ENCODE measurements around the gene GNGT2.

GNGT2 gene

DNA sequence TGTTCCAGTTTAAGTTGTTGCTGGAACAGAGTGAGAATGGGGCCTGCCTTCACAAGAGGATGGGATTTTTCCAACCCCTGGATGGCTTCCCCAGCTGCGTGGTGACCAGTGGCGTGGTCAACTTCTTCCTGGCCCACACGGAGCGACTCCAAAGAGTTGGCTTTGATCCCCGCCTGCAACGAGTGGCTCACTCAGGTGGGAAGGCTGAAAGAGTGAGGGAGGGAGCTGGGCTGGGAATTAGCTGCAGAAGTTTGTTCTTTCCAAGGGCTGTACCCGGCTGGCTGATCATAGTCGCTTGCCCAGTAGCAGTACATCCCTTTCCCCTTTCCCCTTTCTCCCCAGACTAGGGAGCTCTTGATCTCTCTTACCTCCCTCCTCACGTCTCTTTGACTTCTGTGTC lies 41.7 kb downstream of the GNGT2 start:
- Histone ChIP-seq H2AFZ (no peak overlapping the region), H3K9me3 (ENCODE audit: control insufficient read depth, low read length) (no peaks in the 10 kb centered on the region), H3K36me3 (ENCODE audit: control insufficient read depth, insufficient read depth, low read length) (no peaks in the 10 kb centered on the region), H3K9ac (no peak overlapping the region), H3K27me3 (ENCODE audit: control insufficient read depth, insufficient read depth, low read length) (no peaks in the 10 kb centered on the region), H3K4me2 (ENCODE audit: low read length) (no peak overlapping the region), H3K4me3 (ENCODE audit: low read depth, low read length) (no peak overlapping the region), H3K4me1 (no peaks in the 10 kb centered on the region), H3K79me2 (no peaks in the 10 kb centered on the region), H3K27ac (no peak overlapping the region)
- TF ChIP-seq, protein P1, sequence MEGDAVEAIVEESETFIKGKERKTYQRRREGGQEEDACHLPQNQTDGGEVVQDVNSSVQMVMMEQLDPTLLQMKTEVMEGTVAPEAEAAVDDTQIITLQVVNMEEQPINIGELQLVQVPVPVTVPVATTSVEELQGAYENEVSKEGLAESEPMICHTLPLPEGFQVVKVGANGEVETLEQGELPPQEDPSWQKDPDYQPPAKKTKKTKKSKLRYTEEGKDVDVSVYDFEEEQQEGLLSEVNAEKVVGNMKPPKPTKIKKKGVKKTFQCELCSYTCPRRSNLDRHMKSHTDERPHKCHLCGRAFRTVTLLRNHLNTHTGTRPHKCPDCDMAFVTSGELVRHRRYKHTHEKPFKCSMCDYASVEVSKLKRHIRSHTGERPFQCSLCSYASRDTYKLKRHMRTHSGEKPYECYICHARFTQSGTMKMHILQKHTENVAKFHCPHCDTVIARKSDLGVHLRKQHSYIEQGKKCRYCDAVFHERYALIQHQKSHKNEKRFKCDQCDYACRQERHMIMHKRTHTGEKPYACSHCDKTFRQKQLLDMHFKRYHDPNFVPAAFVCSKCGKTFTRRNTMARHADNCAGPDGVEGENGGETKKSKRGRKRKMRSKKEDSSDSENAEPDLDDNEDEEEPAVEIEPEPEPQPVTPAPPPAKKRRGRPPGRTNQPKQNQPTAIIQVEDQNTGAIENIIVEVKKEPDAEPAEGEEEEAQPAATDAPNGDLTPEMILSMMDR (IDR thresholded peaks at IDR 0.05): no peak

DNA sequence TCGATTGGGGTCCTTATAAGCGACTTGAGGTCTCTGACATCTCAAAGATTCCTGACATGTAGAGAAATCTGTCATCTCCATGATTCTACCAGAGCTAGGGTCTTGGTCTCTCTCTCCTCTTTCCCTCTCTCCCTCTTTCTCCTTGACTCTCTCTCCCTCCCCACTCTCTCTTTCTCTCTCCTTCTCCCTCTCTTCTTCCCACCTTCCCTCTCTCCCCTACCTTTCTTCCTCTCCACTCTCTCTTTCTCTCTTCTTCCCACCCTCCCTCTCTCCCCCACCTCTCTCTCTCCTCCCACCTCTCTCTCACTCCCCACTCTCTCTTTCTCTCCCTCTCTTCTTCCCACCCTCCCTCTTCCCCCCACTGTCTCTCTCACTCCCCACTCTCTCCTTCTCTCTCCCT lies 45.2 kb downstream of the GNGT2 start:
- no peak overlapping the region for H3K4me2 ChIP-seq (ENCODE audit: low read length)
- no peaks in the 10 kb centered on the region for H3K4me1 ChIP-seq
- H3K27me3 ChIP-seq (ENCODE audit: control insufficient read depth, insufficient read depth, low read length): no peaks in the 10 kb centered on the region
- H3K27ac ChIP-seq: no peak overlapping the region
- H3K79me2 ChIP-seq: no peaks in the 10 kb centered on the region
- no peak overlapping the region for H2AFZ ChIP-seq
- H3K9ac ChIP-seq: no peak overlapping the region
- no peaks in the 10 kb centered on the region for H3K9me3 ChIP-seq (ENCODE audit: control insufficient read depth, low read length)
- no peaks in the 10 kb centered on the region for H3K36me3 ChIP-seq (ENCODE audit: control insufficient read depth, insufficient read depth, low read length)
- no peak overlapping the region for H3K4me3 ChIP-seq (ENCODE audit: low read depth, low read length)
- TF ChIP-seq, protein P1 (IDR thresholded peaks at IDR 0.05): no peak

DNA sequence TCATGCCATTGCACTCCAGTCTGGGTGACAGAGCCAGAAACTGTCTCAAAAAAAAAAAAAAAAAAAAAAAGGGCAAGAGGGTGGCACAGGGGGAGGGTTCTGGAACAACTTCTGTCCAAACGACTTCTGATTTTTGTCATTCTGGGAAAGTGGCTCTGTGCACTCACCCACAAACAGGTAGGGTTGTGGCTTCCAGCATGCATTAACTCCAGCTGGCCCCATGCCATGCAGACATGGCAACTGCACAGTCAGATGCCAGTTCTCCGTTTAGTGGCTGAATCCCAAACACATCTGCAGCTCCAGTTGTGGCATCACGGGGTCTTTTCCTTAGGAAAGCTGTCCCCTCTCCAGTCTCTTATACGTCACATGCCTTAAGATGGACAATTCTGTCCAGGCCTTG lies 47.5 kb downstream of the GNGT2 start:
- no peaks in the 10 kb centered on the region for H3K79me2 ChIP-seq
- no peak overlapping the region for H2AFZ ChIP-seq
- H3K9me3 ChIP-seq (ENCODE audit: control insufficient read depth, low read length): no peaks in the 10 kb centered on the region
- H3K4me3 ChIP-seq (ENCODE audit: low read depth, low read length): no peak overlapping the region
- no peak overlapping the region for H3K9ac ChIP-seq
- no peaks in the 10 kb centered on the region for H3K4me1 ChIP-seq
- H3K36me3 ChIP-seq (ENCODE audit: control insufficient read depth, insufficient read depth, low read length): no peaks in the 10 kb centered on the region
- no peaks in the 10 kb centered on the region for H3K27me3 ChIP-seq (ENCODE audit: control insufficient read depth, insufficient read depth, low read length)
- H3K4me2 ChIP-seq (ENCODE audit: low read length): no peak overlapping the region
- no peak overlapping the region for H3K27ac ChIP-seq
- TF ChIP-seq, protein P1 (IDR thresholded peaks at IDR 0.05): no peak

DNA sequence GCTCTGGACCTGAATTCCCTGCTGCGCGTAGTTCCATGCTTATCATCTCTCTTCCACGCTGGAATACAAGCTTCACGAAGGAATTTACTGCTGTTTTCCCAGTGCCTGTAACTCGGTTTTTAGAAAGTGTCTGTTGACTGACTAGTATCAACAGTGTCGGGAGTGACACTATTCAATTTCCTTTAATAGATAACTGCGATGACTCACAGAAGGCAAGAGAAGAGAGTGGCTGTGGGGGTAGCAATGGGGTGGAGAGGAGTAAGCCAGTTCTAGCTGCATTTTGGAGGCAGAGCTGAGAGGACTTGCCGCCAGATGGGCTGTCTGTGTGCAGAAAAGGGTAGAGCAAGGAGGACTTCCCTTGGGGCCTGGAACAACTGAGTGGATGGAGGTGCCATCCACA lies 52.6 kb downstream of the GNGT2 start:
- Histone ChIP-seq H3K79me2 (no peaks in the 10 kb centered on the region), H3K9me3 (ENCODE audit: control insufficient read depth, low read length) (no peaks in the 10 kb centered on the region), H3K27me3 (ENCODE audit: control insufficient read depth, insufficient read depth, low read length) (no peaks in the 10 kb centered on the region), H3K4me3 (ENCODE audit: low read depth, low read length) (no peak overlapping the region), H3K9ac (no peak overlapping the region), H2AFZ (no peak overlapping the region), H3K4me1 (no peaks in the 10 kb centered on the region), H3K4me2 (ENCODE audit: low read length) (no peak overlapping the region), H3K36me3 (ENCODE audit: control insufficient read depth, insufficient read depth, low read length) (no peaks in the 10 kb centered on the region), H3K27ac (no peak overlapping the region)
- TF ChIP-seq, protein P1 (IDR thresholded peaks at IDR 0.05): no peak

DNA sequence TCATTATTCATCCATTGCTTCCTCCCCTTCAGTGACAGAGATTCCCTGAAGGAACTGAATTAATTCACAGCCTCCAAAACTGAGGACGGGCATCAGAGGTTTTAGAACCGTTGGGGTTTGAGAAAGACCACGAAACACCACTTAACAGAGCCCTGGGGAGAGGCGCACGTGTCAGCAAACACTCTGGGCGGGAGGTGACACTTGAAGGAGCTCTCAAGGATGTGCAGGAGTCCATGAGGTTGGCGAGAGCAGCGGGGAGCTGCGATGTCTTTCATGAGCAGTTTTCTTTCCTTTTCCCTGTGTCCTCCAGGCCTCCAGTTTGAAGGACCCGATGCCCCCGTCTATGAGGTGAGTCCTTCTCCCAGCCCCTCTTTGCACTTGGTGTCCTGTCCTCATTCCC lies 54.1 kb downstream of the GNGT2 start:
- Histone ChIP-seq H3K4me1 (no peaks in the 10 kb centered on the region), H2AFZ (no peak overlapping the region), H3K36me3 (ENCODE audit: control insufficient read depth, insufficient read depth, low read length) (no peaks in the 10 kb centered on the region), H3K4me2 (ENCODE audit: low read length) (no peak overlapping the region), H3K27me3 (ENCODE audit: control insufficient read depth, insufficient read depth, low read length) (no peaks in the 10 kb centered on the region), H3K27ac (no peak overlapping the region), H3K79me2 (no peaks in the 10 kb centered on the region), H3K9me3 (ENCODE audit: control insufficient read depth, low read length) (no peaks in the 10 kb centered on the region), H3K4me3 (ENCODE audit: low read depth, low read length) (no peak overlapping the region), H3K9ac (no peak overlapping the region)
- TF ChIP-seq, protein P1 (IDR thresholded peaks at IDR 0.05): no peak
